ENCODE results near the gene ACTG2.

The ACTG2 gene

GRCh38 chr2:73911548-73912208, 18.9 kb downstream of the ACTG2 start:
- TF ChIP-seq CTCF (IDR thresholded peaks at IDR 0.05; ENCODE audit: low read depth, low read length): no peak
- in situ Hi-C loops (cut with HindIII; ENCODE audit: low sequenced_read_pairs): no loop called here
- no peak overlapping the region for H3K4me3 ChIP-seq (ENCODE audit: low read depth, low read length)
- DNase-seq (ENCODE audit: low read depth, low spot score): no peak

- in situ Hi-C loops (cut with HindIII; ENCODE audit: low sequenced_read_pairs): no loop called here
- DNase-seq (ENCODE audit: low read depth, low spot score): no peak
- no peak overlapping the region for H3K4me3 ChIP-seq (ENCODE audit: low read depth, low read length)
- no peak for TF ChIP-seq CTCF (IDR thresholded peaks at IDR 0.05; ENCODE audit: low read depth, low read length)
Measured at GRCh38 chr2:73913414-73914054, 20.7 kb downstream of the ACTG2 start.

GRCh38 chr2:73914667-73915066, 21.9 kb downstream of the ACTG2 start:
- no peak for DNase-seq (ENCODE audit: low read depth, low spot score)
- in situ Hi-C loops (cut with HindIII; ENCODE audit: low sequenced_read_pairs): no loop called here
- H3K4me3 ChIP-seq (ENCODE audit: low read depth, low read length): no peak overlapping the region
- no peak for TF ChIP-seq CTCF (IDR thresholded peaks at IDR 0.05; ENCODE audit: low read depth, low read length)

- H3K4me3 ChIP-seq (ENCODE audit: low read depth, low read length): no peak overlapping the region
- DNase-seq (ENCODE audit: low read depth, low spot score): no peak
- in situ Hi-C loops (cut with HindIII; ENCODE audit: low sequenced_read_pairs): no loop called here
- no peak for TF ChIP-seq CTCF (IDR thresholded peaks at IDR 0.05; ENCODE audit: low read depth, low read length)
Measured at GRCh38 chr2:73915437-73915993, 22.7 kb downstream of the ACTG2 start.

GRCh38 chr2:73916666-73917065, 23.9 kb downstream of the ACTG2 start:
- DNase-seq (ENCODE audit: low read depth, low spot score): no peak
- no peak overlapping the region for H3K4me3 ChIP-seq (ENCODE audit: low read depth, low read length)
- in situ Hi-C loops (cut with HindIII; ENCODE audit: low sequenced_read_pairs): no loop called here
- no peak for TF ChIP-seq CTCF (IDR thresholded peaks at IDR 0.05; ENCODE audit: low read depth, low read length)

GRCh38 chr2:73917296-73917695, 24.5 kb downstream of the ACTG2 start:
- DNase-seq (ENCODE audit: low read depth, low spot score): no peak
- TF ChIP-seq CTCF (IDR thresholded peaks at IDR 0.05; ENCODE audit: low read depth, low read length): no peak
- no peak overlapping the region for H3K4me3 ChIP-seq (ENCODE audit: low read depth, low read length)
- in situ Hi-C loops (cut with HindIII; ENCODE audit: low sequenced_read_pairs): no loop called here

Measured in astrocyte of the spinal cord (primary cell).